ENCODE data around the gene ANXA4. TPM values are rescaled to one million over a fixed set of nuclear protein-coding genes. Genes with fewer than 3 reads are reported as not detected.

ANXA4 gene
- total RNA-seq (100 to 1,000 TPM in 1 of 2 donors, 10 to 100 TPM in 1; 88.3 to 170 TPM), polyA plus RNA-seq (10 to 100 TPM; 75.0 to 98.9 TPM)
- long read RNA-seq, donor 1, full-length matches to known transcripts: 28 of 28 reads
- long read RNA-seq, donor 1, partial matches to known transcripts: 0 of 28 reads
- long read RNA-seq, donor 1, other reads (novel, unspliced or antisense): 0 of 28 reads
- long read RNA-seq, donor 2, transcript ANXA4-201 (13 exons, 2,799 nt): major isoform, 6 of 6 reads
- long read RNA-seq, donor 2, partial matches to known transcripts: 0 of 6 reads
- long read RNA-seq, donor 2, other reads (novel, unspliced or antisense): 0 of 6 reads
- long read RNA-seq, donor 3, full-length matches to known transcripts: 18 of 18 reads
- long read RNA-seq, donor 3, partial matches to known transcripts: 0 of 18 reads
- long read RNA-seq, donor 3, other reads (novel, unspliced or antisense): 0 of 18 reads
- long read RNA-seq, donor 4, full-length matches to known transcripts: 3 of 3 reads
- long read RNA-seq, donor 4, partial matches to known transcripts: 0 of 3 reads
- long read RNA-seq, donor 4, other reads (novel, unspliced or antisense): 0 of 3 reads
- long read RNA-seq, donor 5, transcript ANXA4-201 (13 exons, 2,799 nt): major isoform, 18 of 26 reads
- long read RNA-seq, donor 5, partial matches to known transcripts: 6 of 26 reads
- long read RNA-seq, donor 5, other reads (novel, unspliced or antisense): 0 of 26 reads

- H3K36me3 ChIP-seq (ENCODE audit: control insufficient read depth in 4 of 4, insufficient read depth in 4 of 4, low read length in 4 of 4): peaks cover 0 to under 1% (median 0%) of the 10 kb centered on the region in 4 donors
- H3K9me3 ChIP-seq (ENCODE audit: control insufficient read depth in 4 of 4, insufficient read depth in 3 of 4, low read length in 3 of 4): no peaks in the 10 kb centered on the region
- peaks cover 0 to 16% (median 4%) of the 10 kb centered on the region in 5 donors for H3K4me1 ChIP-seq (ENCODE audit: control insufficient read depth in 5 of 5, insufficient read depth in 5 of 5, low read length in 5 of 5)
- H3K4me3 ChIP-seq: peak within 1 kb of the TSS; percentile 98
- H3K27me3 ChIP-seq (ENCODE audit: control insufficient read depth in 3 of 3, insufficient read depth in 3 of 3, low read length in 2 of 3): no peaks in the 10 kb centered on the region
- WGBS, 2 donors: 0% methylated on average over 58 to 75 of the region's 75 CpGs
- TF ChIP-seq CTCF (IDR thresholded peaks at IDR 0.05; ENCODE audit: control extremely low read depth, extremely low read depth): no peak
- DNase-seq (peak; percentile 77 to 86 (median 82)), ATAC-seq (ENCODE audit: insufficient read depth, low FRiP score) (peak; percentile 94)
- peak within 1 kb of the TSS; percentile 71 to 98 for H3K27ac ChIP-seq (ENCODE audit: low read depth in 1 of 2, low read length in 1 of 2)
- peak within 1 kb of the TSS; percentile 80 to 91 for H3K9ac ChIP-seq (ENCODE audit: insufficient read depth in 1 of 2, low read length in 2 of 2)
Observed at GRCh38 chr2:69741575-69742321, at the start of gene ANXA4. Gene ANXA4, plus strand, starts transcription at chr2:69742134. Its CDS starts 39,432 bp downstream, at chr2:69781566.

GRCh38 chr2:69692424-69692823 is 49.5 kb upstream of the ANXA4 start:
- Histone ChIP-seq H3K9ac (ENCODE audit: insufficient read depth in 1 of 2, low read length in 2 of 2) (no peak overlapping the region), H3K36me3 (ENCODE audit: control insufficient read depth in 4 of 4, insufficient read depth in 4 of 4, low read length in 4 of 4) (no peaks in the 10 kb centered on the region), H3K27ac (ENCODE audit: low read depth in 1 of 2, low read length in 1 of 2) (no peak overlapping the region), H3K4me3 (no peak overlapping the region), H3K9me3 (ENCODE audit: control insufficient read depth in 4 of 4, insufficient read depth in 3 of 4, low read length in 3 of 4) (no peaks in the 10 kb centered on the region), H3K4me1 (ENCODE audit: control insufficient read depth in 5 of 5, insufficient read depth in 5 of 5, low read length in 5 of 5) (peaks cover 0 to 3% (median 0%) of the 10 kb centered on the region in 5 donors), H3K27me3 (ENCODE audit: control insufficient read depth in 3 of 3, insufficient read depth in 3 of 3, low read length in 2 of 3) (no peaks in the 10 kb centered on the region)
- DNase-seq: no peak
- TF ChIP-seq CTCF (IDR thresholded peaks at IDR 0.05; ENCODE audit: control extremely low read depth, extremely low read depth): no peak
- 94 to 96% methylated on average over 2 of the region's 2 CpGs for WGBS, 2 donors
- no peak for ATAC-seq (ENCODE audit: insufficient read depth, low FRiP score)

GRCh38 chr2:69693059-69693774 is 48.7 kb upstream of the ANXA4 start:
- DNase-seq (peak in 1 of 3 donors; percentile 25), ATAC-seq (ENCODE audit: insufficient read depth, low FRiP score) (no peak)
- no peak overlapping the region for H3K4me3 ChIP-seq
- H3K9me3 ChIP-seq (ENCODE audit: control insufficient read depth in 4 of 4, insufficient read depth in 3 of 4, low read length in 3 of 4): no peaks in the 10 kb centered on the region
- TF ChIP-seq CTCF (IDR thresholded peaks at IDR 0.05; ENCODE audit: control extremely low read depth, extremely low read depth): no peak
- peak overlapping the region in 1 of 2 donors; percentile 20 for H3K27ac ChIP-seq (ENCODE audit: low read depth in 1 of 2, low read length in 1 of 2)
- no peaks in the 10 kb centered on the region for H3K27me3 ChIP-seq (ENCODE audit: control insufficient read depth in 3 of 3, insufficient read depth in 3 of 3, low read length in 2 of 3)
- no peak overlapping the region for H3K9ac ChIP-seq (ENCODE audit: insufficient read depth in 1 of 2, low read length in 2 of 2)
- peaks cover 0 to 1% (median 0%) of the 10 kb centered on the region in 5 donors for H3K4me1 ChIP-seq (ENCODE audit: control insufficient read depth in 5 of 5, insufficient read depth in 5 of 5, low read length in 5 of 5)
- 58 to 69% methylated on average over 4 of the region's 4 CpGs for WGBS, 2 donors
- H3K36me3 ChIP-seq (ENCODE audit: control insufficient read depth in 4 of 4, insufficient read depth in 4 of 4, low read length in 4 of 4): no peaks in the 10 kb centered on the region
